GM19240 (cell line): ENCODE results near the gene FNDC10.

Experiments used
- DNase-seq: peaks from one replicate; pipeline ENCODE4 v3.0.0; 2011; ENCODE audit warnings: low spot score; ENCODE audit not compliant: insufficient read length

The FNDC10 gene

GRCh38 chr1:1616045-1616790 is 16.3 kb upstream of the FNDC10 start:
- no peak for DNase-seq

GRCh38 chr1:1615256-1616044 is 15.5 kb upstream of the FNDC10 start, which contains the start of gene MIB2:
TSS of gene MIB2 (plus strand) at chr1:1615500. CDS start at chr1:1623453, 7,953 bp downstream.
- DNase-seq = peak; percentile 100

- DNase-seq = no peak
Measured at GRCh38 chr1:1614954-1615255, 15.0 kb upstream of the FNDC10 start.

GRCh38 chr1:1614204-1614953 is 14.4 kb upstream of the FNDC10 start:
- no peak for DNase-seq

GRCh38 chr1:1613509-1614082 is 13.7 kb upstream of the FNDC10 start:
- DNase-seq = no peak

GRCh38 chr1:1612104-1612400 is 12.1 kb upstream of the FNDC10 start:
- no peak for DNase-seq

- DNase-seq = no peak
Measured at GRCh38 chr1:1610796-1611195, 10.9 kb upstream of the FNDC10 start.

- DNase-seq = no peak
Measured at GRCh38 chr1:1609822-1610485, 10.0 kb upstream of the FNDC10 start.

- DNase-seq = no peak
Measured at GRCh38 chr1:1606232-1606631, 6.3 kb upstream of the FNDC10 start.

- no peak for DNase-seq
Measured at GRCh38 chr1:1605724-1606123, 5.8 kb upstream of the FNDC10 start.

GRCh38 chr1:1605034-1605591 is 5.2 kb upstream of the FNDC10 start:
- DNase-seq = no peak

GRCh38 chr1:1604374-1605033 is 4.6 kb upstream of the FNDC10 start:
- DNase-seq = no peak

GRCh38 chr1:1603671-1604373 is 3.9 kb upstream of the FNDC10 start:
- no peak for DNase-seq

- DNase-seq = no peak
Measured at GRCh38 chr1:1602968-1603506, 3.1 kb upstream of the FNDC10 start.

GRCh38 chr1:1602304-1602967 is 2.5 kb upstream of the FNDC10 start:
- DNase-seq = peak; percentile 66

GRCh38 chr1:1601564-1602303 is 1.8 kb upstream of the FNDC10 start:
- DNase-seq = no peak

- DNase-seq = no peak
Measured at GRCh38 chr1:1600861-1601563, 1.1 kb upstream of the FNDC10 start.
